NB4 (cell line): ENCODE results near the gene SLC39A11.

Experiments used
- CTCF ChIP-seq: IDR thresholded peaks from one replicate; pipeline ENCODE4 v1.5.1; 2012; ENCODE audit warnings: low read depth, low read length
- MYC ChIP-seq: IDR thresholded peaks from 2 replicates; pipeline ENCODE4 v1.6.1; 2011; ENCODE audit warnings: low read depth, low read length

- TF ChIP-seq CTCF (no peak), MYC (no peak)
Observed at GRCh38 chr17:72943826-72944689, 148.4 kb downstream of the SLC39A11 start.
